Heart left ventricle (tissue), 16 donors: ENCODE results near the gene ARHGAP33. TPM values are rescaled to one million over a fixed set of nuclear protein-coding genes. Genes with fewer than 3 reads are reported as not detected.

Experiments used
- ATAC-seq, 4 donors: fragments of 200-7000 bp; cut with Tn5 transposase; one replicate each; pipeline ENCODE4 v1.9.1; 2020 to 2022; ENCODE audit warnings: moderate library complexity in 4 of 4, mild to moderate bottlenecking in 3 of 4, moderate number of reproducible peaks in 1 of 4
- DNase-seq, 5 donors: peaks; one replicate each; pipeline ENCODE4 v3.0.0-alpha.2; 2020
- H3K27ac ChIP-seq, 12 donors: fragments of 200-600 bp; sonication (generic) in 4 of 12; one replicate each; pipeline versions ENCODE4 v1.5.0 to v1.8.0; 2016 to 2022; ENCODE audit warnings: mild to moderate bottlenecking in 2 of 12
- H3K27me3 ChIP-seq, 9 donors: fragments of 200-600 bp; sonication (generic) in 2 of 9; one replicate each; pipeline versions ENCODE4 v1.5.1 to v1.8.0; 2016 to 2022; ENCODE audit warnings: mild to moderate bottlenecking in 3 of 9
- H3K36me3 ChIP-seq, 9 donors: fragments of 200-600 bp; sonication (generic) in 2 of 9; one replicate each; pipeline versions ENCODE4 v1.5.0 to v1.8.0; 2018 to 2022; ENCODE audit warnings: mild to moderate bottlenecking in 2 of 9
- H3K4me1 ChIP-seq, 12 donors: fragments of 200-600 bp; sonication (generic) in 4 of 12; one replicate each; pipeline versions ENCODE4 v1.5.0 to v1.8.0; 2016 to 2022; ENCODE audit warnings: mild to moderate bottlenecking in 3 of 12
- H3K4me3 ChIP-seq, 12 donors: fragments of 200-600 bp; sonication (generic) in 4 of 12; one replicate each; pipeline versions ENCODE4 v1.5.0 to v1.8.0; 2017 to 2022; ENCODE audit warnings: mild to moderate bottlenecking in 9 of 12, moderate library complexity in 4 of 12
- H3K9me3 ChIP-seq, 12 donors: fragments of 200-600 bp; sonication (generic) in 4 of 12; one replicate each; pipeline versions ENCODE4 v1.5.0 to v1.8.0; 2016 to 2022; ENCODE audit warnings: mild to moderate bottlenecking in 1 of 12
- CTCF ChIP-seq, 12 donors: fragments of 200-600 bp; sonication (generic) in 4 of 12; IDR thresholded peaks; one replicate each; pipeline versions ENCODE4 v1.5.0 to v1.8.0; 2018 to 2022; ENCODE audit warnings: antibody characterized with exemption in 12 of 12, mild to moderate bottlenecking in 5 of 12
- POLR2A ChIP-seq, 2 donors: fragments of 450-650 bp; IDR thresholded peaks; one replicate each; pipeline ENCODE4 v1.6.1; 2017; ENCODE audit warnings: antibody characterized with exemption in 2 of 2, mild to moderate bottlenecking in 2 of 2, moderate library complexity in 2 of 2
- WGBS, 4 donors: extraction: QIAGEN DNeasy Blood & Tissue Kit in 2 of 4; methylation state at CpG; one replicate each; pipeline versions ENCODE4 v1.1.5 to v1.1.7; 2013 to 2018; 5-methylcytosine and 5-hydroxymethylcytosine counted together
- intact Hi-C, 10 donors: fragments of 100-400 bp; cut with DNase I; formaldehyde crosslinking; loops; one replicate each; pipeline versions ENCODE4 v1.11.1 to v1.14.2; 2022
- polyA plus RNA-seq, 2 donors: library from polyadenylated mRNA; stranded (reverse); fragments of 200-250 nt; gene quantifications; one replicate each; pipeline ENCODE4 v1.2.3, GENCODE V29; 2013
- total RNA-seq, 9 donors: library from RNA; depleted of rRNA in 2 of 9; stranded (reverse); fragments of >200 nt in 2 of 9; fragmentation: NEBNext Ultra II Directional in 3 of 9; extraction: Animal tissue kit (Norgen Biotek cat#: 25700) in 3 of 9; gene quantifications; one replicate each; pipeline versions ENCODE4 v1.1.0 to v1.2.4, GENCODE V29; 2016 to 2023
- donor health status: ischemic (EF 13 %, LVEDD 7.1; RV severe dilation, severe dysfunction).
- donor health status: healthy with polysubstance abuse.
- donor health status: DM: no; HTN: yes; CAD: no.
- donor health status: DM: no; HTN: no; CAD: no.
- donor health status: ischemic (EF 25% LVEDD 6.9; RV normal size, moderate dysfunction).
- donor health status: ischemic (EF 25% LVEDD 5.7; RV mildly dilated, moderate dysfunction).
- donor health status: healthy.
- donor health status: DM: yes; HTN: yes; CAD: no.
- donor health status: ischemic (EF 35%, LVEDD 5.7; RV mildly dilated, moderate dysfunction).
- donor health status: nonischemic (EF 11% LVEDD 7.7; RV severe dilation, severe dysfunction).
- donor health status: DM: yes; HTN: yes; CAD: no.
- donor health status: PGD.
- donor health status: ischemic (EF 29% LVEDD 5.4; RV normal size, mild dysfunction).
- donor health status: nonischemic (EF 23%, LVEDD 6.1; RV moderate dilation, normal function).

Gene ARHGAP33
- total and polyA plus RNA-seq, 11 donors, result 0.50 to 7.8 (median 3.4) TPM

- ATAC-seq (no peak), DNase-seq (no peak)
- H3K27me3 ChIP-seq, result no peaks in the 10 kb centered on the region
- 90 to 96% (median 94%) methylated on average over 5 of the region's 5 CpGs for WGBS, 4 donors
- H3K27ac ChIP-seq, result peak overlapping the region in 1 of 12 donors; percentile 38
- H3K36me3 ChIP-seq, result peaks cover 0 to 33% (median 21%) of the 10 kb centered on the region in 9 donors
- H3K4me1 ChIP-seq, result peaks cover 5 to 53% (median 29%) of the 10 kb centered on the region in 12 donors
- intact Hi-C loops, result loop anchor here in 1 of 10 donors (10.0 kb wide), 1 partner anchor 395 kb away; the partner anchor contains the start of gene CAPNS1
- no peak overlapping the region for H3K4me3 ChIP-seq
- TF ChIP-seq POLR2A (IDR thresholded peaks at IDR 0.05) (no peak), CTCF (IDR thresholded peaks at IDR 0.05) (no peak)
- H3K9me3 ChIP-seq, result no peaks in the 10 kb centered on the region
Measured at GRCh38 chr19:35750167-35750566, 25.2 kb upstream of the ARHGAP33 start.

GRCh38 chr19:35751839-35752745, 23.3 kb upstream of the ARHGAP33 start:
- Histone ChIP-seq H3K9me3 (no peaks in the 10 kb centered on the region), H3K27ac (peak overlapping the region in 8 of 12 donors; percentile 7 to 99 (median 20)), H3K27me3 (no peaks in the 10 kb centered on the region), H3K36me3 (peaks cover 0 to 33% (median 21%) of the 10 kb centered on the region in 9 donors), H3K4me3 (no peak overlapping the region), H3K4me1 (peaks cover 0 to 58% (median 39%) of the 10 kb centered on the region in 12 donors)
- ATAC-seq (no peak), DNase-seq (peak in 3 of 5 donors; percentile 59 to 79 (median 74))
- intact Hi-C loops, result loop anchor here in 1 of 10 donors (10.0 kb wide), 1 partner anchor 393 kb away; the partner anchor contains the start of gene CAPNS1
- TF ChIP-seq POLR2A (IDR thresholded peaks at IDR 0.05), result no peak
- TF ChIP-seq CTCF (IDR thresholded peaks at IDR 0.05), result no peak
- 78 to 88% (median 85%) methylated on average over 11 to 14 of the region's 14 CpGs for WGBS, 4 donors

GRCh38 chr19:35752746-35753350, 22.5 kb upstream of the ARHGAP33 start:
- Histone ChIP-seq H3K4me3 (no peak overlapping the region), H3K9me3 (no peaks in the 10 kb centered on the region), H3K36me3 (peaks cover 0 to 33% (median 21%) of the 10 kb centered on the region in 9 donors), H3K27ac (peak overlapping the region in 3 of 12 donors; percentile 7 to 99 (median 99)), H3K27me3 (no peaks in the 10 kb centered on the region), H3K4me1 (peaks cover 0 to 60% (median 41%) of the 10 kb centered on the region in 12 donors)
- ATAC-seq (no peak), DNase-seq (peak in 1 of 5 donors; percentile 31)
- WGBS, 4 donors, result 94 to 97% (median 95%) methylated on average over 19 to 20 of the region's 20 CpGs
- intact Hi-C loops, result loop anchor here in 1 of 10 donors (10.0 kb wide), 1 partner anchor 392 kb away; the partner anchor contains the start of gene CAPNS1
- TF ChIP-seq POLR2A (IDR thresholded peaks at IDR 0.05), result no peak
- TF ChIP-seq CTCF (IDR thresholded peaks at IDR 0.05), result no peak
